ENCODE measurements around the gene ARHGEF10L.
"Not testable (repeated sequence)": the region's sequence is repeated elsewhere in the genome, so short reads cannot be mapped to it uniquely, and the experiment has no call there.

ARHGEF10L gene

GRCh38 chr1:17745479-17745955 is 206.0 kb downstream of the ARHGEF10L start:
- TF ChIP-seq CTCF (IDR thresholded peaks at IDR 0.05; ENCODE audit: insufficient read depth, low read depth, low read length, missing control alignments): no peak
- DNase-seq (ENCODE audit: low read depth): no peak
- no peak overlapping the region for H3K4me3 ChIP-seq (ENCODE audit: low read length)

- not testable (repeated sequence) for H3K4me3 ChIP-seq (ENCODE audit: low read length)
Measured at GRCh38 chr1:17746281-17746680, 206.8 kb downstream of the ARHGEF10L start.

GRCh38 chr1:17746920-17747319 is 207.4 kb downstream of the ARHGEF10L start:
- no peak for DNase-seq (ENCODE audit: low read depth)
- H3K4me3 ChIP-seq (ENCODE audit: low read length): no peak overlapping the region
- TF ChIP-seq CTCF (IDR thresholded peaks at IDR 0.05; ENCODE audit: insufficient read depth, low read depth, low read length, missing control alignments): no peak

More at GRCh38 chr1:17746281-17746680, 206.8 kb downstream of the ARHGEF10L start:
- DNase-seq (ENCODE audit: low read depth): not testable (repeated sequence)

Data from epithelial cell of esophagus (primary cell).